ENCODE results near the gene CFAP410.
"Not testable (repeated sequence)": the region's sequence is repeated elsewhere in the genome, so short reads cannot be mapped to it uniquely, and the experiment has no call there.

CFAP410 gene

DNA sequence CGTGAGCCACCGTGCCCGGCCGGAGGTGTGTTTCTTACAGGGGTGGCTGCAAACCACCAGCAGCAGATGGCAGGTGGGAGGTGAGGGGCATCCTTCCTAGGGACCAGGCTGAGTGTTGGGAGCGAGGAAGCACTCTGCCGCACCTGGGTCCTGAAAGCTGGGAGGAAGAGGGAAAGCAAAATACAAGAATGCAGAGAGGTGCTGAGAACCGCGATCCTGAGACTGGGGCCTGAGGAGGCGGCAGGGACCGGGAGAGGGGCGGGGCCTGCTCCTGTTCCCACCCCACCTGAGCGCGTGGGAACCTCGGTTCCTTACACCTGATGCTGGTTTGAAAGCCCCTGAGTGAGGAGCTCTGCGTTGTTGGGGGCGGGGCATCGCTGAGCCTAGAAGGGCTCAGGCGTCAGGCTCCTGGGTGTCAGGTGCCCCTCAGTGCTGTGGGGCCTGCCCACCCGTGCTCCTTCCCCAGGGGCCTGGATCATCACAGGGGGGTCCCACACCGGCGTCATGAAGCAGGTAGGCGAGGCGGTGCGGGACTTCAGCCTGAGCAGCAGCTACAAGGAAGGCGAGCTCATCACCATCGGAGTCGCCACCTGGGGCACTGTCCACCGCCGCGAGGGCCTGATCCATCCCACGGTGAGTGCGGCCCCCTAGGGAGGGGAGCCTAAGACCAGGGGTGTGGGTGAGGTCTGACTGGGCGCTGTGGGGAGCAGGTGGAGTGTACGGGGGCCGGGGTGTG lies 29.7 kb upstream of the CFAP410 start:
- DNase-seq (ENCODE audit: low spot score): no peak

DNA sequence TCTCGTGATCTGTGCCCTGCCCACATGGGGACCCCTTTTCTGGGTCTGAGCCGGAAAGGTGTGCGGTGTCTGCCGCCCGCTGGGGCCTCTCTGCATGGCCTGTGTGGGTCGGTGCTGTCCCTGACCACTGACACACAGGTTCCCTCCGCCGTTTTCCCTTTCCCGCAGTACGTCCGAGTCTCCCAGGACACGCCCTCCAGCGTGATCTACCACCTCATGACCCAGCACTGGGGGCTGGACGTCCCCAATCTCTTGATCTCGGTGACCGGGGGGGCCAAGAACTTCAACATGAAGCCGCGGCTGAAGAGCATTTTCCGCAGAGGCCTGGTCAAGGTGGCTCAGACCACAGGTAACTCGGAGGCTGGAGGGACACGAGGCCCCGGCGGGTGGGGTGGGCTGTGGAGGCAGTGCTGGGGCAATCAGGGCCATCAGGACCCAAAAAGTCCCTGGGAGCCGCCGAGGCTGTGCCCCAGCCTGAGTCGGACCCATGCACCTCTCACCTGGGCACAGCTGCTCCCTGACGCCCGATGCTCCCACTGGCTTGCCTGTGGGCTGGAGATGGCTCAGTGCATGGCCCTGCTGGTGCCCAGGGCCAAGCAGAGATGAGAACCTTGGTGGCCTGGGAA lies 27.5 kb upstream of the CFAP410 start:
- DNase-seq (ENCODE audit: low spot score): no peak

DNA sequence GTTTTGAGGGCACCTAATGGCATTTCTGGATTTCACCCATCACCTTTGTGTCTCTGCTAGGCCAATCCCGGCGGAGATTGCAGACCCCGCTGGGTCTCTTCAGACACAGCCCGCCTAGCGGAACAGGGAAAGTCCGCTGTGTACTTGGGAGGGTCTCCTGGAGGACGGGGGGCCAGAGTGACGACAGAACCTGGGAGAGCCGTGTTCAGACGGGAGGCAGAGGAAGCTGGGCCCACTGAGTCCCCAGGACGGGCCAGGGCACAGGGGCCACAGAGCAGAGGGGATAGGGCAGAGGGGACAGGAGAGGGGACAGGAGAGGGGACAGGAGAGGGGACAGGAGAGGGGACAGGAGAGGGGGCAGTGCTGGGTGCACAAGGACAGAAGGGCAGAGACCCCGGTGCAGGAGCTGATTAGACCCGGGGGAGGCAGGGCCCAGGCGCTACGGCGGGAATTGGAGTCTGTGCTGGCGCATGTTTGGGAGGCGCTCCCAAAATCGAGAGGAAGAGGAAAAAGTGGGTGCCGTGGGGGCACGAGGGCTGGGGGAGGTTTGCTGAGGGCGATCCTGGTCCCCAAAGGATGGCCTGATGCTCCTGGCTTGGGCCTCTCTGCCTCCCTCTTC lies 26.9 kb upstream of the CFAP410 start:
- DNase-seq (ENCODE audit: low spot score): no peak

DNA sequence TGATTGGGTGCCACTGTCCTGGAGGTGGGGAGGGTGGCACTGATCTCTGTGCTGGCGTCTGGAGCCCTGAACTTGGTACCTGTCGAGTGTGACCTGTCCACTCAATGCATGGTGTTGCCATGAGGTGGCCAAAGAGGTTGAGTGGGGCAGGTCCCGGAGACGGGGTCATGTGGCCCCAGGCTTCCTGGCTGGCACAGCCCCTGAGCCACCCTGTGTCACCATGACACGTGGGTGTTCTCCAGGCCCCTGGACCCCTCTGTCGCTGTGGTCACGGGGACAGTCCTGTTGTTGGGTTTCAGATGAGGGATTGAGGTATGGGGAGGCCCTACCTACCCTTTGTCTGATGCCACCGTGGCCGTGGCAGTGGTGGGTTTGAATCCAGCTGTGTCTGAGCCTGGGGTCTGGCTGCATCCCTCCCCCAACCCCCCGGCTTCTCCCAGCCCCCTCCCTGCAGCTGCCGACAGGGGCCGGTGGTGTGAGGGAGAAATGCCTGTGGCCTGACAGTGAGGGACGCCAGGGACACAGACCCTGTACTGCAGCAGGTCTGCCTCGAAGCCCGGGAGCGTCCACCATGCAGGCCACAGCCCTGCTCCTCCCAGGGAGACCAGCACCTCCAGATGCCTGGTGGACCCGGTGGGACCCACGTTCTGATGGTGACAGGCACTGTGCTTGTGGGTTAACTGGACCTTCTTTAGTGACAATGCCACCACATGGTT lies 26.2 kb upstream of the CFAP410 start:
- no peak for DNase-seq (ENCODE audit: low spot score)

DNA sequence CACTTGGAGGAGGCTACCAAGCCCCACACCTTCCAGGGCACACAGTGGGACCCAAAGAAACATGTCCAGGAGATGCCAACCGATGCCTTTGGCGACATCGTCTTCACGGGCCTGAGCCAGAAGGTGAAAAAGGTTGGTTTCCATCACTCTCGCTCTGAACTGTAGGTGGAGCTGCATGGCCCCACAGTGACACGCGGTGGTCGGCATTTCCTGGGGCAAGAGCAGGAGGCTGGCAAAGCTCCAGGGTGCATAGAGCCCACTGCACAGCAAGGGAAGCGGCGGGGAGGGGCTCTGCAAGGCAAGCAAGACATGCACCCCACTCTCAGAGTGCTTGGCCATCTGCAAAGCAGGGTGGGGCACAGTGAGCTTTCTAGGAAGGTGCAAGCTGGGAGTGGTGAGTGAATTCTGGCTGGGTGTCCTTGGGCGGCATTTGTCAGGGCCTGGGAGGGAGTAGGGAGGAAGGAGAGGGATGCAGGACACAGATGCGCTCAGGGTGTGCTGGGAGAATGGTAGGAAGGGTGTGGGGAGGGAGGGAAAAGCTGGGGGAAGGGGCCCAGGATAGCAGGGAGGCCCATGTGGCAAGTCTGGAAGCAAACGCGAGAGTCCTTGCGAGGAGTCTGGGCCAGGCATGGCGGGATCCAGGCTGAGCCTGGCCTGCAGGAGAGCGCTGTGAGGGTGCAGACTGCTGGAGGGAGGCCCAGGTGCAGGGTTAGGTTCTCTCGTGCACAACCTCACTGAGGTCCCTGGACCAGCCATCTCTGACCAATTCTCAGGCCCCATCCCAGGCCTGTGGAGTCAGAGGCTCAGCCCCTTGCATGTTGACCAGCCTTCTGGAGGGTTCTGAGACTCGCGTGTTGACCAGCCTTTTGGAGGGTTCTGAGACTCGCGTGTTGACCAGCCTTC lies 25.2 kb upstream of the CFAP410 start:
- DNase-seq (ENCODE audit: low spot score): no peak

DNA sequence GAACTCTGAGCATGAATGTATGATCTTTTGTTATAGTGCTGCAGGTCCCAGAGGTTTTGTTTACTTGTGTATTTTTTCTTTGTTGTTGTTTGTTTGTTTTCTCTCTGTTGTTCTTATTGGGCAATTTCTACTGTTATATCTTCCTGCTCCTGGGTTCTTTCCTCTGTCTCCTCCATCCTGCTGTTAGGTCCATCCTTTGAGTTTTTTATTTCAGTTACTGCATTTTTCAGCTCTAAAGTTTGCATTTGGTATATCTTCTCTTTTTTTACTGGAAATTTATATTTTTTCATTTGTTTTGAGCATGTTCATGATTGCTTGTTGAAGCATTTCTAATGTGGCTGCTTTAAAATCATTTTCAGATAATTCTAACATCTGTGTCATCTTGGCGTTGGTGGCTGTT lies 24.1 kb upstream of the CFAP410 start:
- no peak for DNase-seq (ENCODE audit: low spot score)

DNA sequence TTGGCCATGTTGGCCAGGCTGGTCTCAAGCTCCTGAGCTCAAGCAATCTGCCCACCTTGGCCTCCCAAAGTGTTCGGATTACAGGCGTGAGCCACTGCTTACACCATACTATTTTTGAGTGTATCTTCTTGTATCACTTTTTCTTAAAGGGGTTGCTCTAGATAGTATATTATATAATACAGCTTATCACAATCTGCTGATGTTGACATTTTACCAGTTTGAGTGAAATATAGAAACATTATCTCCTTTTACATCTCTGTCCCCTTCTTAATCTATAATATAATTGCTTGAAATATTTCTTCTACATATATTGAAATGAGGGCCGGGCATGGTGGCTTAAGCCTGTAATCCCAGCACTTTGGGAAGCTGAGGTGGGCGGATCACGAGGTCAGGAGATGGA lies 22.7 kb upstream of the CFAP410 start:
- DNase-seq (ENCODE audit: low spot score): not testable (repeated sequence)

DNA sequence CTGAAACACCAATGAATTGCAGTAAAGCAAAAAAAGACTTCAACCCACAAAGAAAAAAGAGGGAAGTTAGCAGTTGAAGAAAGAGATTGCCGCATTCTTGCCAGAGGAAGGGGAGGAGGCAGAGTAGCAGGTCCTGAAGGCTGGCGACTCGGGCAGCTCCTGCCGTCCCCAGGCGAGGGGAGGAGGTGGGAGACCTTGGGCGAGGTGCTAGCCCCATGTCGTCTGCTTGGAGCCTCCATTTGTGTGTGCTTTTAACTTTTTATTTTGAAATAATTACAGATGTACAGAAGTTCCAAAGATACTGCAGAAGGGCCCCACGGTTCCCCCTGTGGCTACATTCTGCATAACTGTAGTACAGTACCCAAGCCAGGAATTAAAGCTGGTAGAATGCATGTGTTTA lies 21.0 kb upstream of the CFAP410 start:
- DNase-seq (ENCODE audit: low spot score): no peak

DNA sequence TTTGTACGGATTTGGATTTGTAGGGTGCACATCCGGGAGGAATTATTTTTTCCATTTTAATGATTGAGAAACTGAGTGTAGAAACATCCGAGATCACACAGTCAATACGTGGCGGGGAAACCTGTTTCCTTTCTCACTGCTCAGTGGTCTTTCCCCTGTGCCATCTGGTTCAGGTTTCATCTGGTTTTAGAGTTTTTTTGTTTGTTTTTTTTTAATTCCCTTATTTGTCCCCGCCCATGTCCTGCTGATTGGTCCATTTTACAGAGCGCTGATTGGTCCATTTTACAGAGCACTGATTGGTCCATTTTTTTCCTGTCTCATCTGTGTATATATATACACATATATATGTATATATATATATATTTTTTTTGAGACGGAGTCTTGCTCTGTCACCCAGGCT lies 20.2 kb upstream of the CFAP410 start:
- no peak for DNase-seq (ENCODE audit: low spot score)

DNA sequence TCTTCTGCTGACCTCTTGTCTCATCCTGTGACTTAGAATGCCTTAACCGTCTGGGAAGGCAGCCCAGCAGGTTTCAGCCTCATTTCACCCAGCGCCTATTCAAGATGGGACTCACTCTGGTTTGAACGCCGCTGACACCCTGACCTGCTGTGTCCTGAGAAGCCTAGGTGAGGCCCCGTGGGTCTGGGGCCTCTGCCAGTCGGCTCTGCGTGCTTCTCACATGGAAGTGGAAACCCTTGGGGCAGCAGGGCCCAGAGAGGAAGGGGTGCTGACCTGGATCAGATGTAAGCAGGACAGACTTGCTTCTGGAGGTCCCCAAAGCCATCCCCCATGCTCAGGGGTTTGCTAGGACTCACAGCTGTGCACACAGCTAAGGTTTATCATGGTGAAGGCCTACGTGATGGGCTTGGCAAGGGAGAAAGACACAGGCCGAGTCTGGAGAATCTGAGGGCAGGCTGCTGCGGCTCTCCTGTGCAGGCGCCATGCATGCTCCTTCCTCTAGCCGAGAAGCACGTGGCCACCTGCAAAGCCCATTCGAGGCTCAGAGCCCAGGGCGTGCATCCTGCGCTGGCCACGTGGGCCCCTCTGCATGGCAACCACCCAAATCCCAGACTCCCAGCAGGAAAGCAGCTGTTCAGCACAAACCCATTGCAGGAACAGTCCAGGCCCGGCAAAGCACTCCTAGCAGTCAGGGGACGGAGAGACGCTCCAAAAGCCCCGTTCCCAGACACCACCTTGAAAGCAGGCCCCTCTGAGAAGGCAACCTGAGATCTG lies 18.1 kb upstream of the CFAP410 start:
- DNase-seq (ENCODE audit: low spot score): no peak

DNA sequence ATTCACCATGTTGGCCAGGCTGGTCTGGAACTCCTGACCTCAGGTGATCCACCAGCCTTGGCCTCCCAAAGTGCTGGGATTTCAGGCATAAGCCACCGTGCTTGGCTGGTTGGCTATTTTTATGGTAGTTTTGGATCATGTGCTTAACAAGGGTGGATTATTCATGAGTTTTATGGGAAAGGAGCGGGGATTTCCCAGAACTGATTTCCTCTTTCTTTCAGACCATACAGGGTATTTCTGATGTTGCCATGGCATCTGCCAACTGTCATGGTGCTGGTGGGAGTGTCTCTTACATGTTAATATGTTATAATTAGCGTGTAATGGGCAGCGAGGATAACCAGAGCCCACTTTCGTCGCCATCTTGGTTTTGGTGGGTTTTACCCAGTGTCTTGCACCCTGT lies 17.4 kb upstream of the CFAP410 start:
- DNase-seq (ENCODE audit: low spot score): no peak

DNA sequence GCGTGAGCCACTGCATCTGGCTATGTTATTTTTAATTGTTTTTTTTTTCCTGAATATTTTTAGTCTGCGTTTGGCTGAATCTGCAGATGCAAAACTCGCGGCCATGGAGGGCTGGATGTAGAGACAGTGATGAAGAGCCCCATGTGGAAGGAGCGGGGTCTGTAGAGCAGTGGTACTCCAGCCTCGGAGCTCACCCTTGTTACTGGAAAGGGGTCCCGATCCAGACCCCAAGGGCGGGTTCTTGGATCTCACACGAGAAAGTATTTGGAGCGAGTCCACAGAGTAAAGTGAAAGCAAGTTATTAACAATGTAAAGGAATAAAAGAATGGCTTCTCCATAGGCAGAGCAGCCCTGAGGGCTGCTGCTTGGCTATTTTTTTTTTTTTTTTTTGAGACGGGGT lies 17.0 kb upstream of the CFAP410 start:
- DNase-seq (ENCODE audit: low spot score): no peak

DNA sequence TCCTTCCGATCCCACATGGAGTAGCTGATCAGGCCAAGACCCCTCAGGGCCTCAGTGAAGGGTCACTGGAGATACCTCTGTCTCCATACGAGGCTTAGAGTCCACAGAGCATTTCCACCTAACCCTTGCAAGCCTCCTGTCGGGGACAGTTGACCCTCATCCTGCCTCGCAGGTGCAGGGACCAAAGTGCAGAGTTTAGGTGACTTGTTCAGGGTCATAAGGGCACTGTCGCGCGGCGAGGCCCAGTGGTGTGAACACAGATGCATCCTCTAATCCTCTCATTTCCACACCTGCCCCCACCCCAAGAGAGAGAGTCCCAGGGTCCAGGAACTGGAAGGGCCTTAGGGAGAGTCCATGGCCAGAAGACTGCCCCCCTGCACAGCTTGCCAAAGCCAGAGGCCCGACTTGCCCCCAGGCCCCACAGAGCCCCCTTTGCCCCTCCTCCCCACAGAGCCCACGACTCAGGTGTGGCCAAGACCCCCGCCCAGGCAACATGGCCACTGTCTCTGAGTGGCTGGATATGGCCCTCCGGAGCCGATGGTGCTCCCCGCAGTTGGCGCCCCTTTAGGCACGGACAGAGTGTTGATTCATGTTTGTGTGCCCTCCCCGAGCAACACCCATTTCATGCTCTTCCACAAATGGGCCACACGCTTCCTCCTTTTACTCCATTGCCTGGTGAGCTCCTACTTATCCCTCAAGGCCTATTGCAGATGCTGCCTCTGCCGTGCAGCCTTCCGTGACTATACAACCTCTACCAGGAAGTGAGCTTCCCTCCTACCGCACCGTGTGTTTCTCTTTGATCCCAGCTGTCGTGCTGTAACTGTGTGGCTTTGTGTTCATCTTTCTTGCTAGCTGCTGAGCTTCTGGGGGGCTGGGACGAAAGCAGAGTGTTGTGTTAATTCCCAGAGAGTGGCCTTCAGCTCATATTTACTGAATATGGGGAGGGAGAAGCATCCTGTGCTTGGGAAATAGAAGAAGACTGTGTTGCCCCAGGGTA lies 15.9 kb upstream of the CFAP410 start:
- no peak for DNase-seq (ENCODE audit: low spot score)

DNA sequence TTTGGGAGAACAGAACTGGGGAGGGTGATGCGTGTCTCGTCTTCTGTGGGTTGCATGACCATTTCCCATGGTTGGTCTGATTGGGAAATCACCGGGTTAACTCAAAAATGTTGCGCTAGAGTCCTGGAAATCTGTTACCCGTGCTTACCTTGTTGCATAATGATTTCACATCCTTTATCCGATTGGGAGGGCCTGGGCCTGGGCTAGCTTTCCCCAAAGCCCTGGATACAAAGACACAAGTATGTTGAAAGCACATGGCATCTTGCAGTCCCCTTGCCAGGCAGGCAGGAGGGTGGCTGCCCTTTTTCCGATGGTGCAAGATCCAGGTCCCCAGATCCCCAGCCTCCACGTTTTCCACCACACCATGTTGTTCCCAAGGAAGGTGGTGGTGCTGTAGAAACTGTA lies 14.8 kb upstream of the CFAP410 start:
- peak; percentile 24 for DNase-seq (ENCODE audit: low spot score)

DNA sequence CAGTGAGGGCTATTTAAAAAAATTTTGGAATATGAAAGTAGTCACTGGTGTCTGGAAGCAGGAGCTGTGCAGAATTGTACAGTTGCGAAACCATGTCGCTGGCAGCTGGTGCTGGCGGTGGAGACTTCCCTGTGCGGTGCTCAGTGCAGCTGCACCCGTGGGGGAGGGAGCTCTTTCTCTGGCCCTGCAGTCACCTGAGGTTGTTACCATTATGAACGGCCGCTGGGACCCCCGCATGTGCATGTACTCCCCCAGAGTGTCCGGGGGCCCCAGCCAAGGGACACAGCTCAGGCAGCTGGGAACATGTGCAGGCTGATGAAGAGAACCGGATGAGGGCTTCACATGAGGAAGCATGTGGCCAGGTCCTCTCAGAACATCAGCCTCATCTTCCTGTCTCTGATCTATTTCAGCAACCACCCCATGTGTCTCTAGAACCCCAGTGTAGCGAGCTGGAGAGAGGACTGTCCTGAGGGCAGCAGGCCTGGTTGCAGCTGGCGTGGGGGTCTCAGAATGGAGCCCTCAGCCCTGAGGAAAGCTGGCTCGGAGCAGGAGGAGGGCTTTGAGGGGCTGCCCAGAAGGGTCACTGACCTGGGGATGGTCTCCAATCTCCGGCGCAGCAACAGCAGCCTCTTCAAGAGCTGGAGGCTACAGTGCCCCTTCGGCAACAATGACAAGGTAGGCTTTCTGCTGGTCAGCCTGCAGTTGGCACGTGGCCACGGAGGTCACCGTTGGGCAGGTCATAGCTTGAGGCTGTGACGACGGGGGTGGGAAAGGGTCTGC lies 14.2 kb upstream of the CFAP410 start, which contains the start of gene TRPM2:
Gene TRPM2 (plus strand): TSS at position 431 of the 780 bp plus-strand sequence. CDS start 80 bp downstream, at position 511.
- DNase-seq (ENCODE audit: low spot score): no peak

DNA sequence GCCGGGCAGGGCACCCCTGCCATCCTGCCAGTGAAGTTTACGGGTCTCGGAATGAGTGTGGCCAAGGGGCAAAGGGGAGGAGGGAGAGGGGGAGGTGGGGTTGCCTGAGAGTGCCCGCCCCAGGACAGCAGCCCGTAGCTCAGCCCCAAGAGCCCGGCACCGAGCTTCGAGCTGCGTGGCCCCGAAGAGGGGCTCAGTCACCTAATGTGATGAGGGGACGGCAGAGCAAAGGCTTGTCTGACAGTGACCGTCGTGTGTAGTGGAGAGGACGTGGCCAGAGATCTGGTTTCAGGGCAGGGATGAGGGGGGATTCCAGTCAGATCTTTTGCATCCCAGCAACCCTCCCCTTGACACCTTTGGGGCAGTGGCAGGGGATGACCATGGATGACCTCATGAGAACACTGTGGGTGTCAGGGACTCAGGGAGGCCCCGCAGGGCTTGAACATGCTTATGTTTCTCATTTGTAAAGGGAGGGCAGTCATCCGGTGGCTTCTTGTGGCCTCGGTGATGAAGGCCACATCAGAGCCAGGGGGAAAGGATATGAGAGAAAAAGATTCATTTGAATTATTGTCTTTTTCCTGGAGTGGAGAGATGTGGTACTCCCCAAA lies 13.2 kb upstream of the CFAP410 start:
- no peak for DNase-seq (ENCODE audit: low spot score)

DNA sequence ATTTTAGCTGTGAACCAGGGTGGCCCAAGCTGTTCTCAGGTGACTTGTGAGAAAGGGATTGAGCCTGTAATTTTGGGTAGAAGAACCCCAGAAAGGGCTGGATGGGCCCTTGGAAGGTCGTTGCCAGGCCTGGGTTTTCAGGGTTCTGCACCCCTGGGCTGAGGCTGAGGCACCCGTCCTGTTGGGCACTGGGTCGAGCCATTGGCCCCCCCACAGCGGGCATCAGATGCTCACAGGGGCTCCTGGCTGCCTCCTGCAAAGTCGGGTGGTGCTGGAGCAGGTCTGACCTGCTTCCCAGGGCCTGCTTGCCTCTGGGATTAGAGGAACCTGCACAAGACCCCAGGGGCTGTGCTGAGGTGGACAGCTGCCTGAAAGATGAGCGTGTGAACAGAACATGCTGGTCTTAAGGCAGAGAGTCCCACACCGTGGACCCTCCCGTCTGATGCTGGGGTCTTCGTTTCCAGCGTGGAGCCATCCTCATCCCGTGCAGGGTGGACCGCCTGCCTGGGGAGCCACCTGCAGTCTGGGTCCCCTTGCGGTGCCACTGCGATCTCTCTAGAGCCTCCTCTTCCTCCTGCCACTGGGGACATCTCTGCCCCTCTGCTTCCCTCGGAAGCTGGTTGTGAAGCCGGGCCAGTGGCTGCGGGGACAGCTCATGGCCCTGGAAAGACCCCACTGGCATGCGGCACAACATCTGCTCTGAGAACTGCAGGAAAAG lies 12.5 kb upstream of the CFAP410 start:
- no peak for DNase-seq (ENCODE audit: low spot score)
